ENCODE results near the gene CMC1. TPM values are rescaled to one million over a fixed set of nuclear protein-coding genes. Genes with fewer than 3 reads are reported as not detected.

The CMC1 gene, protein sequence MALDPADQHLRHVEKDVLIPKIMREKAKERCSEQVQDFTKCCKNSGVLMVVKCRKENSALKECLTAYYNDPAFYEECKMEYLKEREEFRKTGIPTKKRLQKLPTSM
- 4.5 and 4.6 TPM in 2 replicates for total RNA-seq

DNA sequence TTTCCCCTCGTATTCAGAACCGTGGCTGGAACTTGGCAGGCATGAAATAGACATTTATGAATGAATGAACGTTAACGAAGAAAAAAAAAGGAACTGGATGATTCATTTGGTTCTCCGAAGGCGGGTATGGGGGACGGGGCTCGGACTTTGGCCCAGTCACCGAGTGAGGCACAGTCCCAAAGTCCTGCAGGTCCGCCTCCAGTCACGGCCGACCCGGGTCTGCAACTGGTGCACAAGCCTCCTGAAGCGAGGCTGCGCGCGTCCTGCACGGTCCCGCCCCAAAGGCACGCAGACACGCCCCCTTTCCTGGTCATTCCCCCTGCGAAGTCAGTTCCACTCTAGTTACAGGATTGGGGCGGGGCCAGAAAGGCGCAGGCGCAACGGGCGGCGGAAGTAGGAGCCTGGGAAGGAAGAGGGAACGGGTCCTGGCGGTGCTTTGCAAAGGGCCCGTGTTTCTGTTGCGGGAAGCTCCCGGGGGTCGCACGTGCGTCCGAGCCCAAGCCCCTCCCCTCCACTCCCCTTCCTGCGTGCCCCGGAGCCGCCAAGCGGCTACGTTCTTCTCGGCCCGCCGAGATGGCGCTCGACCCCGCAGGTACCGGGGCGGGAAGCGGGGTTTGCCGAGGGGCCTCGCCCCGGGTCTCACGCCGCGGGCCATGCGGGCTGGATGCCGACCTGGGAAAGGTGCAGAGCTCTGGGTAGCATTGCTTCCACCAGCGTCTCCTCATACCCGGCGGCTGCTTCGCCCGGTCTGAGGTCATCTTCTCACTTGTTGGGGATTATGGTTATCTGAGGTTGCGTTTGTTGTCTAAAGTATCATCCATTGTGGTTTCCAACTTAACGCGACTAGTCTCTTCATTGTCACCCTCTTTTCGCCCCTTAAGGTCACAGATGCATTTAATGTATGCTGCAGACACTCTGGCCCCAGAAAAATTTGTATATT, at the start of gene CMC1:
CMC1 (plus strand) TSS at position 399 of the 940 bp plus-strand sequence; CDS start at position 574, 175 bp downstream.

DNA sequence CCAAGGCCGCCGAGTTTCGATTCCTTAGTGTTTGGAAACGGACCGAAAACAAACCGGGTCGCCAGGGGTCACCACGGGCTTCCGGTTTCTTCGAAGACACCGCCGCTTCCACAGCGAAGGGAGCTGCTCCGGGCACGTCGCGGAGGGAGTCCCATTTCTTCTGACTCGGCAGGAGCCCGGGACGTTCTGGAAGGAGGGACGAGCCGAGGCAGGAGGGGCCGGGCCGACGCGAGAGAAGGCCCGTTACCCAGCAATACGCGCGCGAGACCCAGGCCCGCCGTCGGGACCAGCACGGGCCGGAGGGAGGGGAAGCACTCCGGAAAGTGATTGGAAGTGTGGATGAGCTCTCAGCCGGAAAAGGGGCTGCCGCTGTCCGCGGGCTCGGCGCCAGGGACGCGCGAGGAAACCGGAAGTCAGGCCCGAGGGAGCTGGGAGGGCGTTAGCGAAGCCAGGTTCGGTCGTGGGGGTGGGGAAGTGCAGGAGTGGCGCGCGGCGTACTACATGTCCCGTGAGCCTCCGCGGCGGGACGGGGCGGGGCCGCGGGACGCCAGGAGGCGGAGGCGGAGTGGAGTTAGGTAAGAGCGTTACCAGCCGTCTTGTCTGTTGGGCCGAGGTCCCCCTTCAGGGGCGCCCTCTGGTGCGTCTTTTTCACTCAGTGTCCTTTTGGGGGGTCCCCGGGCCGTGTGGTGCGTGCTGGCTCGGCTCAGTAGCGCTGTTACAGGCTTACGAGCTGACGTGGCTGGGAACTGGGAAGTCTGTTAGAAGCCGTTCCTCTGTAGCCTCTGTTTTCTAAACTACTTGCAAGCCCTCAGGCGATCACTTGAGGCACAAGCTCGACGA, 107.4 kb downstream of the CMC1 start, which contains the start of the genes AZI2 and ZCWPW2:
AZI2 (minus strand) TSS at position 196 of the 840 bp plus-strand sequence. CDS start 8,207 bp downstream, outside the sequence.
ZCWPW2 (plus strand) TSS at position 93 of the 840 bp plus-strand sequence. CDS start 64,348 bp downstream, outside the sequence.

Other genes with a start within 250 kb of the CMC1 start
- gene ZCWPW2, start 107.1 kb downstream of the CMC1 start, total RNA-seq: 0.79 and 0.99 TPM in 2 replicates
- 78.1 and 87.1 TPM in 2 replicates for gene AZI2, start 107.2 kb downstream of the CMC1 start, total RNA-seq

All from aortic smooth muscle cell (primary cell).